IgD-negative memory B cell (primary cell): Measurements from ENCODE around the gene RIMBP2. TPM values are rescaled to one million over a fixed set of nuclear protein-coding genes. Genes with fewer than 3 reads are reported as not detected.

ENCODE experiments used
- H3K27ac Mint-ChIP-seq, 3 donors: one replicate each; pipeline ENCODE4 v1.8.0; 2020 to 2022; ENCODE audit warnings: mild to moderate bottlenecking in 3 of 3, mixed read lengths in 3 of 3, moderate library complexity in 1 of 3
- H3K27me3 Mint-ChIP-seq: one replicate; pipeline ENCODE4 v1.8.0; 2021; ENCODE audit warnings: mixed read lengths
- H3K36me3 Mint-ChIP-seq: one replicate; pipeline ENCODE4 v1.8.0; 2020; ENCODE audit warnings: mild to moderate bottlenecking, mixed read lengths
- H3K4me1 Mint-ChIP-seq, 3 donors: one replicate each; pipeline ENCODE4 v1.8.0; 2020 to 2022; ENCODE audit warnings: mixed read lengths in 3 of 3, mild to moderate bottlenecking in 1 of 3
- H3K4me3 Mint-ChIP-seq, 4 donors: one replicate each; pipeline ENCODE4 v1.8.0; 2020 to 2022; ENCODE audit warnings: mild to moderate bottlenecking in 4 of 4, mixed read lengths in 4 of 4, moderate library complexity in 3 of 4
- H3K9me3 Mint-ChIP-seq, 3 donors: one replicate each; pipeline ENCODE4 v1.8.0; 2020 to 2021; ENCODE audit warnings: mixed read lengths in 3 of 3, mild to moderate bottlenecking in 1 of 3
- polyA plus RNA-seq: library from polyadenylated mRNA; unstranded; fragments of 300-500 nt; fragmentation: Illumina TruSeq; gene quantifications from one replicate; pipeline ENCODE4 v1.2.3, GENCODE V29; 2021

Gene RIMBP2
- polyA plus RNA-seq, 1 donor from 2014 or later, result not detected

DNA sequence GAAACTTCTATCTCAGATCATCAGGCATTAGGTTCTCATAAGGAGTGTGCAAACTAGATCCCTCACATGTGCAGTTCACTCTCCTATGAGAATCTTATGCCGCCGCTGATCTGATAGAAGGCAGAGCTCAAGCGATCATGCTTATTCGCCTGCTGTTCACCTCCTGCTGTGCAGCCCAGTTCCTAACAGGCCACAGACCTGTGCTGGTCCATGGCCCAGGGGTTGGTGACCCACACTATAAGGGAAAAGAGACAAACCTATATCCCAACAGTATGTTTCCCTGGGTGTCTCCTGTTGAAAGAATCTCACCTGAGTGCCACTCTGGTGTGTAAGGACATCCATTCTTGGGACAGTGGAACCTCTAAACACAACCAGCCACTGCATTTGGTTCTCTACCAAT is 186.3 kb downstream of the RIMBP2 start:
- no peaks in the 10 kb centered on the region for H3K27me3 Mint-ChIP-seq
- no peaks in the 10 kb centered on the region for H3K36me3 Mint-ChIP-seq
- peaks cover 0 to 5% (median 2%) of the 10 kb centered on the region in 3 donors for H3K9me3 Mint-ChIP-seq
- no peaks in the 10 kb centered on the region for H3K4me1 Mint-ChIP-seq
- no peak overlapping the region for H3K4me3 Mint-ChIP-seq
- no peak overlapping the region for H3K27ac Mint-ChIP-seq

DNA sequence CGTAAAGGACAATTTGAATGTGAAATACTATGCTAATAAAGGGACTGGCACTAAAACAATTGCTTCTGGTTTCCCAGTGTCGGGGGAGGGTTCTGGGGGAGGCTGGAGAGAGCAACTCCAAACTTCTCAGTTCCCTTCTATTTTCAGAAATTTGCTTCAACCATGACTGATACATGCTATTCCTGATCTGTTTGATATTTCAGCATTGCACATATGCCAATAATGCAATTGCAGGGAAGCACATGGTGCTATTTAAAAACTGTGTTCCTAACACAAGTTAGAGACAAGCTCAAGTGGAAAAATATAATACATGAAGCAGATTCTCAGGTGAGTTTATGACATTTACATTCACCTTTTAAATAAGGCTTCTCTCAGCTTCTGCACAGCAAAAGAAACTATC is 188.9 kb downstream of the RIMBP2 start:
- H3K27me3 Mint-ChIP-seq, result peaks cover 1% of the 10 kb centered on the region
- no peaks in the 10 kb centered on the region for H3K36me3 Mint-ChIP-seq
- H3K4me3 Mint-ChIP-seq, result no peak overlapping the region
- H3K27ac Mint-ChIP-seq, result no peak overlapping the region
- peaks cover 0 to 5% (median 2%) of the 10 kb centered on the region in 3 donors for H3K9me3 Mint-ChIP-seq
- no peaks in the 10 kb centered on the region for H3K4me1 Mint-ChIP-seq

- Mint-ChIP-seq H3K27me3 (peaks cover 1% of the 10 kb centered on the region), H3K4me1 (no peaks in the 10 kb centered on the region), H3K4me3 (no peak overlapping the region), H3K9me3 (peaks cover 0 to 5% (median 2%) of the 10 kb centered on the region in 3 donors), H3K27ac (no peak overlapping the region), H3K36me3 (no peaks in the 10 kb centered on the region)
Measured at GRCh38 chr12:130526813-130527212, 189.3 kb downstream of the RIMBP2 start.

DNA sequence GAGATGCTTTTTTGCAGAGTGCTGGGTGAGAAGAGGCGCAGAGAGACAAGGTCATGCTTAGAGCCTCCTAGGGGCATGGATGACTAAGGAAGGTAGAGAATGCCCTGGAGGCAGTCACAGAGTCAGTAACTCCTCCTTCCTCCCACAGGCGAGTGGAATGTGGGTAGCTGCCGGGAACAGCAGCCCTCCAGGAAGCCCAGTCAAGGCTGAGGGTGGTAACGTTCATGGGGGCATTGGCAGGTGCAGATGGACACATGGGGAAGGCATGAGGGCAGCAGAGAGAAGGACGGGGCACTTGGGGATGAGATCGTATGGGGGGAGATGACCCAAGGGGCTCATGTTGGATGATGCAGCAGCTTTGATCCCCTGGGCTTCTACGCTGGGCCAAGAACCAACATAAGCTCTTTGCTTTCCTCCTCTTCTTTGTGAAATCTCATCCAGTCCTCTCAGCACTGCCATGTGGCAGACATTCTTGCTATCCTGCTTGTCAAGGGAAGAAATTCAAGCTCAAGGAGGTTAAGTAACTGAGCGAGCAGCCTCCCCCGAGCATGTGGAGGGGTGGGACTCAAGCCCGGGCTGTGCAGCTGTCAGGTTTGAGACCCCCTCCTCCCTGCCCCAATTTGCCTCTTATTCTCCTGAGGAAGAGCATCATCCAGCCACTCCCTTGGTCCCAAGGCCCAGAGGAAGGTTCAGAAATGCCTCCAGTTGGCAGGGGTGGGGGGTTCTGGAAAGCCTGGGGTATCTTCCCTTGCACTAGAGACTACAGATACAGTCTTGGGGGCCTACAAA is 190.5 kb downstream of the RIMBP2 start:
- Mint-ChIP-seq H3K36me3 (no peaks in the 10 kb centered on the region), H3K27ac (no peak overlapping the region), H3K27me3 (peaks cover 1% of the 10 kb centered on the region), H3K4me1 (no peaks in the 10 kb centered on the region), H3K9me3 (peaks cover 0 to 2% (median 2%) of the 10 kb centered on the region in 3 donors), H3K4me3 (no peak overlapping the region)

DNA sequence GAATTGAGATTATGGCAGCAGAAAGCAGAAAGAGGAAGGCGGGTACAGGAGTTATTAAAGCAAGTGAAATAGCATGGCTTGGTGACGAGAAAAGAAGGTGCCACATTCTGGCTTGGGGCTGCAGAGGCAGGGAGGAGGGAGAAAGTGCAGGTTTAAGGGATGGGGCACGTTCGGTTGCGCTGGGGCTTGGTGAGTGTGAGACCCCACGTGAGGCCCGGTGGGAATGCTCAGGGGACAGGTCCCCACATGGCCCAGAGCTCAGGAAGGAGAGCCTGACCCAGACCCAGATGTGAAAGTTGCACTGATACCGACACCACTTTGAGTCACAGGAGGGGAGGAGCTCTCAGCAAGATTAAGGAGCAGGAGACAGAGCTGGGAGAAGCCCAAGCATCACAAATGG is 191.3 kb downstream of the RIMBP2 start:
- no peak overlapping the region for H3K4me3 Mint-ChIP-seq
- no peak overlapping the region for H3K27ac Mint-ChIP-seq
- peaks cover 1% of the 10 kb centered on the region for H3K27me3 Mint-ChIP-seq
- no peaks in the 10 kb centered on the region for H3K4me1 Mint-ChIP-seq
- H3K36me3 Mint-ChIP-seq, result no peaks in the 10 kb centered on the region
- peaks cover 0 to 2% (median 2%) of the 10 kb centered on the region in 3 donors for H3K9me3 Mint-ChIP-seq

DNA sequence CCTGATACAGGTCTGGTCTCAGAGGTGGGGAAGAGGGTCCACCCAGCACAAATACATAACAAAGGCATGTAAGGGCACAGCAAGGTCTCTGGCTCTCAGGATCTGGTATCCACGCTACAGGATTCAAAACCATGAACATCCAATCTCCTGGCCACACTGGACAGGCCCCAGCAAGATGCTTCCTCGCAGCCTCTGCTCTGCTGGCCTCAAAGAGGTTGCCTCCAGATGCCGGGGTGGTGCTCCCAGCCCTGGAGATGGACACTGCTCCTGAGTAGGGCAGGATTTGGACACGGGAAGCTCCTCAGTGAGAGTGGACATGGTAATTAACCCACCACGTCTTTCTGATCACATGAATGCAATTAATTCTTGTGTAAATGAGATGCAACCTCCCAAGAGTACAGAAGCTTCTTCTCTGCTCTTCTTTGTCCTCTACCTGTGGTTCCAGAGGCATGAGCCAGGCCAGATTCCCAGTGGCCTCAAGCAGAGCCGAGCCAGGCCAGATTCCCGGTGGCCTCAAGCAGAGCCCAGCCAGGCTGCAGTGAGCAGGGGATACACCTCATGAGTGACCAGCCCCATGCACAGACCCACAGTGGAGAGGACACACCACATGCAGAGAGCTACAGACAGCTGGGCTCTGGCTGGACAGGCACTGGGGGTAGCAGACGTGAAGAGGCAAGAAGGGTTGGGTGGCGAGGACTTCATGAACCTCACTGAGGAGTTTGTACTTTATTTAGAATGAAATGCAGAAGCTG is 192.1 kb downstream of the RIMBP2 start:
- no peak overlapping the region for H3K4me3 Mint-ChIP-seq
- no peak overlapping the region for H3K27ac Mint-ChIP-seq
- no peaks in the 10 kb centered on the region for H3K36me3 Mint-ChIP-seq
- peaks cover 0 to 2% (median 0%) of the 10 kb centered on the region in 3 donors for H3K9me3 Mint-ChIP-seq
- peaks cover 1% of the 10 kb centered on the region for H3K27me3 Mint-ChIP-seq
- H3K4me1 Mint-ChIP-seq, result no peaks in the 10 kb centered on the region

DNA sequence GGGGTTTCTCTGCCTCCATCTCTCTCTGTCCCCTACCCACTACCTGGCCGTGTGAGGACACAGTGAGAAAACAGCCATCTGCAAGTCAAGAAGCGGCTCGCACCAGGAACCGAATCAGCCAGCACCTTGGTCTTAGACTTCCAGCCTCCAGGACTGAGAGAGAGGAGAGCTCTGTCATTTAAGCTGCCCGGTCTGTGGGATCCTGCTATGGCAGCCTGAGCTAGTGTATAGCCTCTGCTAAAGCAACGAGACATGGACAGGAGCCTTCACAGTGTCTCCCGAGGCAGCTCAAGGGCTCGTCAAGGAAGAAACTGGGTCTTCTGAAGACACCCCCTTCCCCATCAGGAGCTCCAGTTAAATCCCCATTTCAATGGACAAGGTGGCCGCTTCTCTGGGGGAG is 192.9 kb downstream of the RIMBP2 start:
- Mint-ChIP-seq H3K4me3 (no peak overlapping the region), H3K4me1 (no peaks in the 10 kb centered on the region), H3K27me3 (peaks cover 1% of the 10 kb centered on the region), H3K9me3 (peaks cover 0 to 2% (median 0%) of the 10 kb centered on the region in 3 donors), H3K36me3 (no peaks in the 10 kb centered on the region), H3K27ac (no peak overlapping the region)

GRCh38 chr12:130522244-130522834 is 193.8 kb downstream of the RIMBP2 start:
- peaks cover 0 to 4% (median 0%) of the 10 kb centered on the region in 3 donors for H3K9me3 Mint-ChIP-seq
- H3K27ac Mint-ChIP-seq, result no peak overlapping the region
- H3K27me3 Mint-ChIP-seq, result peaks cover 1% of the 10 kb centered on the region
- no peak overlapping the region for H3K4me3 Mint-ChIP-seq
- no peaks in the 10 kb centered on the region for H3K36me3 Mint-ChIP-seq
- no peaks in the 10 kb centered on the region for H3K4me1 Mint-ChIP-seq

DNA sequence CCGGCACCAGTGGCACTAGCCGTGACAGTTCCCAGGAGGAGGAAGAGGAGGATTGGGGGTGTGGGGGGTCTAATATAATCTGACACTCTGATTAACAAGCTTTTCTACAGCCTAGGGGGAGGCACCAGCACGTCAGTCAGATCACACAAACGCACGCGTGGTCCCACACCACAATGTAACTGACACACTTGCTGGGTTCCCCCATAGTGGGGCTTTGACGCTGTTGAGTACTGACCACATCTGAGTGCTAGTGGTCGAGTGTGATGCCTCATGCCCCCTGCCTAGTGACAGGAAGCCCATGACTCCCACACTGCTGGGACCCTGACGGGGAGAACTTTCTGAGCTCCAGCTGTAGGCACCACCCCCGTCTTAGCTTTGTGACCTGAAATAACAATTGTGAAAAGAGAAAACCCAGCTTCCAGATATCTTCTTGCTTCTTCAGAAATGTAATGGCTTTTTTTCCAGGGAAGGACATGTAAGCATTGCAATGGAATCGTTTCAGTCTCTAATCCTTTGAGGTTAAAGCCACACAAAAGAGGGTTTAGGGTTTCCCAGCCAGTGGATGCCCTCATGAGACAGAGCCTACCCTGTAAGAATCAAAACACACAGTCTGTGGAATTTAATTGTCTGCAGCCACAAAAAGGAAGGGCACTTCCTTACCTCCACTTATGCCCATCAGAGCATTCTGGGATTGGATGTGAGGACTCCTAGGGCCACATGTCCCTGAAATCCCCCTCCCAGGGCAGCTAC is 194.5 kb downstream of the RIMBP2 start:
- H3K27me3 Mint-ChIP-seq, result peaks cover 1% of the 10 kb centered on the region
- H3K27ac Mint-ChIP-seq, result no peak overlapping the region
- H3K4me1 Mint-ChIP-seq, result no peaks in the 10 kb centered on the region
- no peaks in the 10 kb centered on the region for H3K36me3 Mint-ChIP-seq
- peaks cover 0 to 5% (median 0%) of the 10 kb centered on the region in 3 donors for H3K9me3 Mint-ChIP-seq
- H3K4me3 Mint-ChIP-seq, result no peak overlapping the region

DNA sequence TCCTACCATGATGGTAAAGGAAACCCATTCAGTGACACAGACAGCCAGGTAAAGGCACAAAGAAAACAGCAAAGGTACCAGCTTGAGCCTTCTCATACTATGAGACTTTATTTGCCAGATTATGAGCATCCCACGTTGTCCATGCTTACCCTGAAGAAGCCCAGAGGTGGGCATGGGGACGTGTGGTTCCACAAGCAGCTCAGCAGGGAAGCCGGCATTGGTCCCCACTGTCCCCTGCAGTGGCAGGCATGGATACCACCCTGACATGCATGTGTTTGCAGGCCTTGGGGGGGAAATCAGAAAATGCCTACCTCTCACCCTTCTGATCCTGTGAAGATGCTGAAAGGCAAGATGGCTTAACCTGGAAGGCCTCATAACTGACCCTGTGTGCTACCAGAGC is 195.3 kb downstream of the RIMBP2 start:
- H3K27me3 Mint-ChIP-seq, result peaks cover 1% of the 10 kb centered on the region
- peaks cover 0 to 13% (median 4%) of the 10 kb centered on the region in 3 donors for H3K9me3 Mint-ChIP-seq
- no peak overlapping the region for H3K27ac Mint-ChIP-seq
- no peak overlapping the region for H3K4me3 Mint-ChIP-seq
- H3K36me3 Mint-ChIP-seq, result no peaks in the 10 kb centered on the region
- H3K4me1 Mint-ChIP-seq, result no peaks in the 10 kb centered on the region

DNA sequence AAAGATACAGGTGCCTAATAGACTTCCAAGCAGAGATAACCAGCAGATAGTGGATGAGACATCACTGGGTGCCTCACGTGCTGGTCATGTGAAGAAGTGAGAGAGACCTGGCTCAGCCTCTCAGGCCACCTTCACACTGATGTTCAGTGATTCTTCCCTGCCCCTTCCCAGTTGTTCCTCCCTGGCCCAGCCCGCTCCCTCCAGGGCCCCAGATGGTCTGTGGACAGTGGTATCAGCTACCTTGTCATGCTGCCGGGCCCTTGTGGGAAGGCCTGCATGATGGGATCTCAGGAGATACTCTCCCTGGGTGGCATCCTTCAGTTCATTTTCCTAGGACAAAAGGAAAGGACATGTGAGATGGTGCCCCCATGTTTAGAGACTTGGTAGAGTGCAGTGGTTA is 198.5 kb downstream of the RIMBP2 start:
- Mint-ChIP-seq H3K27me3 (no peaks in the 10 kb centered on the region), H3K36me3 (no peaks in the 10 kb centered on the region), H3K4me3 (no peak overlapping the region), H3K4me1 (no peaks in the 10 kb centered on the region), H3K27ac (no peak overlapping the region), H3K9me3 (peaks cover 0 to 14% (median 4%) of the 10 kb centered on the region in 3 donors)

DNA sequence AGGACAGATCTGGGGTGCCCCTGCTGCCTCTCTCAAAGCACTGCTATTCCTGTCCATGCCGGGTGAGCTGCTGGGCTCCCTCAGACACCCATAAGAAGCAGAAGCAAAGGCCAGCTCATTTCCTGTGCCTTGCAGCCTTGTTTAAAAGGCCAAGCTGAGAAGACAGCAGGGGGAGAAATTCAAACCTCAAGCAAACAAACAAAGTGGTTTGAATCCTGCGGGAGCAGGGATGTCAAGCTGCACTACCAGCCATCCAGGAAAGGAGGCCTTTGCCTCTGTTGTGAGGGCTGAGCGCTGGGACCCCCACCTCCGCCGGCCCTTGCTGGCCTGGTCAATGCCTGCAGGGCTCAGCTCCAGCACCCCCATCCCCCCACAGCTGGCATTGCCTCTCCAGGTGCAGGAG is 201.9 kb downstream of the RIMBP2 start:
- Mint-ChIP-seq H3K27me3 (peaks cover 5% of the 10 kb centered on the region), H3K9me3 (peaks cover 0 to 17% (median 6%) of the 10 kb centered on the region in 3 donors), H3K4me1 (no peaks in the 10 kb centered on the region)

DNA sequence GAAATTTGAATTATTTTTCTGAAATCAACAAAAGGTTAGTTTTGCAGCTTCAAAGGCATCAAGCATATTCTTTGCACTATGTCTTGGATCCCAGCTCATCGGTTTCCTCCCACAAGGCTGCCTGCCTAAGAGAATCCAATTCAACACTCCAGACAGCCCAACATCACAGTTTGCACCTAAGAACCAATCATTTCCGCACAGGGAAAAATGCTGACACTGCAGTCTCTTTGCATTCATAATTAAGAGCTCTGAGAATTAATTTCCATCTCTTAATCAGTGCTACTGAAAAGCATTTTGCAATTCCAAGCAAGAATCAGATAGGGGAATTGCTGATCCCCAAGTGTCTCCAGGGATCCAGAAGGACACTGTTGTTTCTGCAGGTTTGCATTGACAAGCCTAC is 202.5 kb downstream of the RIMBP2 start:
- peaks cover 0 to 19% (median 6%) of the 10 kb centered on the region in 3 donors for H3K9me3 Mint-ChIP-seq
- H3K36me3 Mint-ChIP-seq, result no peaks in the 10 kb centered on the region
- H3K27me3 Mint-ChIP-seq, result peaks cover 5% of the 10 kb centered on the region
- H3K4me1 Mint-ChIP-seq, result no peaks in the 10 kb centered on the region
- no peak overlapping the region for H3K27ac Mint-ChIP-seq
- H3K4me3 Mint-ChIP-seq, result no peak overlapping the region

More for the DNA sequence above, 201.9 kb downstream of the RIMBP2 start:
- Mint-ChIP-seq H3K36me3 (no peaks in the 10 kb centered on the region), H3K4me3 (no peak overlapping the region), H3K27ac (no peak overlapping the region)

DNA sequence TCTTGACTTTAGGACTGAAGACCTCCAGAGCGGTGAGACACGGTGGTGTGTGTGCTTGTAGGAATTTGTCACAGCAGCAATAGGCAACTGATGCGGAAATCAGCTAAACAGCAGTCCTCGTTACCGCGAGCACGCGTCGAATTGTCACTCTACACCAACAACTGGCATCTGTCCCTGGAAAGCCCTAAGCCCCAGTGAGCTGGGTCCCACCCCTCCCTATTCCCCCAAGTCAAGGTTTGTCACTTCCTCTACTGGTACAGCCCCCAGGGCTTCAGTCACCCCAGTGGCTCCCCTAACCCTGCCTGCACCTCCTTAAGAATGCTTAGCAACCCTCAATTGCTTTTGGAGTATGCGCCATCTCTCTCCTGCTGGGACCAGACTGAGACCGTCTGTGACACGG is 204.8 kb downstream of the RIMBP2 start:
- Mint-ChIP-seq H3K36me3 (no peaks in the 10 kb centered on the region), H3K4me3 (no peak overlapping the region), H3K27me3 (peaks cover 5% of the 10 kb centered on the region), H3K9me3 (peaks cover 3 to 13% (median 7%) of the 10 kb centered on the region in 3 donors), H3K4me1 (no peaks in the 10 kb centered on the region), H3K27ac (no peak overlapping the region)

- H3K36me3 Mint-ChIP-seq, result no peaks in the 10 kb centered on the region
- peaks cover 5% of the 10 kb centered on the region for H3K27me3 Mint-ChIP-seq
- no peaks in the 10 kb centered on the region for H3K4me1 Mint-ChIP-seq
- no peak overlapping the region for H3K27ac Mint-ChIP-seq
- H3K4me3 Mint-ChIP-seq, result no peak overlapping the region
- peaks cover 3 to 4% (median 4%) of the 10 kb centered on the region in 3 donors for H3K9me3 Mint-ChIP-seq
Measured at GRCh38 chr12:130509454-130509853, 206.6 kb downstream of the RIMBP2 start.
